Keratinocyte (primary cell): Measurements from ENCODE around the gene MOV10L1. TPM values are rescaled to one million over a fixed set of nuclear protein-coding genes. Genes with fewer than 3 reads are reported as not detected.

ENCODE experiments used
- DNase-seq: peaks from one replicate; pipeline ENCODE4 v3.0.0-alpha.2; 2011; ENCODE audit warnings: low read depth, missing footprints, low spot score
- FAIRE-seq: peaks from 2 replicates; lab custom pipeline; 2011; peaks lifted over from hg19 to GRCh38; lab: Jason Lieb, UNC
- H2AFZ ChIP-seq: 2 replicates; pipeline ENCODE4 v1.6.0; 2012; ENCODE audit warnings: low read length, control low read depth, inconsistent platforms; ENCODE audit not compliant: control insufficient read depth
- H3K27ac ChIP-seq: 2 replicates; pipeline ENCODE4 v1.5.1; 2011; ENCODE audit warnings: low read length; ENCODE audit not compliant: control insufficient read depth, insufficient read depth
- H3K27me3 ChIP-seq: 3 replicates; pipeline ENCODE4 v1.6.0; 2011; ENCODE audit warnings: low read length; ENCODE audit not compliant: control insufficient read depth, insufficient read depth; ENCODE audit errors: extremely low read depth
- H3K36me3 ChIP-seq, 2 experiments: 2 replicates in 1 of 2; 3 replicates in 1 of 2; pipeline ENCODE4 v1.5.1; 2011; ENCODE audit warnings: low read length in 2 of 2, mild to moderate bottlenecking in 1 of 2; ENCODE audit not compliant: control insufficient read depth in 2 of 2, insufficient read depth in 2 of 2; ENCODE audit errors: extremely low read depth in 1 of 2
- H3K4me1 ChIP-seq: 3 replicates; pipeline ENCODE4 v1.5.1; 2011; ENCODE audit warnings: low read length; ENCODE audit not compliant: control insufficient read depth, insufficient read depth; ENCODE audit errors: extremely low read depth
- H3K4me2 ChIP-seq: 3 replicates; pipeline ENCODE4 v1.6.0; 2011; ENCODE audit warnings: low read depth, low read length; ENCODE audit not compliant: control insufficient read depth, insufficient read depth; ENCODE audit errors: extremely low read depth
- H3K4me3 ChIP-seq, 3 experiments: fragments of 200-600 bp in 1 of 3; sonication (generic) in 1 of 3; 2 replicates in 2 of 3; 3 replicates in 1 of 3; pipeline ENCODE4 v1.5.1; 2011 to 2016; ENCODE audit warnings: low read length in 3 of 3, mild to moderate bottlenecking in 3 of 3, control low read depth in 2 of 3, inconsistent platforms in 1 of 3, low read depth in 1 of 3, mixed read lengths in 1 of 3, mixed run types in 1 of 3, moderate library complexity in 1 of 3; ENCODE audit not compliant: control insufficient read depth in 2 of 3, insufficient read depth in 2 of 3; ENCODE audit errors: extremely low read depth in 1 of 3
- H3K79me2 ChIP-seq: 2 replicates; pipeline ENCODE4 v1.6.0; 2012; ENCODE audit warnings: low read length; ENCODE audit not compliant: control insufficient read depth, insufficient read depth
- H3K9ac ChIP-seq: 3 replicates; pipeline ENCODE4 v1.6.0; 2011; ENCODE audit warnings: low read length; ENCODE audit not compliant: control insufficient read depth, insufficient read depth; ENCODE audit errors: extremely low read depth
- H3K9me1 ChIP-seq: 3 replicates; pipeline ENCODE4 v1.6.0; 2011; ENCODE audit warnings: low read length; ENCODE audit not compliant: control insufficient read depth, insufficient read depth; ENCODE audit errors: extremely low read depth
- H3K9me3 ChIP-seq: 2 replicates; pipeline ENCODE4 v1.5.1; 2012; ENCODE audit warnings: low read depth, low read length; ENCODE audit not compliant: control insufficient read depth
- H4K20me1 ChIP-seq: 3 replicates; pipeline ENCODE4 v1.6.0; 2011; ENCODE audit warnings: low read length; ENCODE audit not compliant: control insufficient read depth, insufficient read depth; ENCODE audit errors: extremely low read depth
- EZH2 ChIP-seq: IDR thresholded peaks from one replicate; pipeline ENCODE4 v1.6.1; 2012; ENCODE audit warnings: inconsistent platforms, mild to moderate bottlenecking, low read length, moderate library complexity
- dilution Hi-C: fragments of 300-500 bp; cut with MboI; formaldehyde crosslinking; loops from one replicate; pipeline ENCODE4 v1.7.0; 2020; ENCODE audit warnings: low sequenced_read_pairs; ENCODE audit not compliant: extremely low pct_ligation_motif_present
- polyA plus RNA-seq, 5 experiments: library from polyadenylated mRNA; depleted of rRNA in 3 of 5; stranded (reverse) in 3 of 5; stranded (forward) in 1 of 5; unstranded in 1 of 5; fragments of >200 nt; gene quantifications; 1 replicate in 1 of 5; 2 replicates in 3 of 5; 3 replicates in 1 of 5; pipeline versions ENCODE4 v1.2.1 to v1.2.3, GENCODE V29; 2011 to 2012; ENCODE audit warnings: missing spikeins in 2 of 5, low read depth in 1 of 5, low replicate concordance in 1 of 5
- TF ChIP-seq, protein P1 (sequence below), 3 experiments: IDR thresholded peaks in 1 of 3; conservative IDR thresholded peaks in 1 of 3; optimal IDR thresholded peaks in 1 of 3; 2 replicates in 2 of 3; 3 replicates in 1 of 3; pipeline versions ENCODE3 to v1.5.1; 2011; ENCODE audit warnings: low read length in 3 of 3, mild to moderate bottlenecking in 3 of 3, moderate library complexity in 2 of 3, control low read depth in 1 of 3, inconsistent platforms in 1 of 3; ENCODE audit not compliant: insufficient read depth in 2 of 3; ENCODE audit errors: extremely low read depth in 1 of 3

MOV10L1 gene
- polyA plus RNA-seq, 1 donor (not counting 4 experiments of a cell fraction or from before 2014, with no cell fraction given), result not detected

DNA sequence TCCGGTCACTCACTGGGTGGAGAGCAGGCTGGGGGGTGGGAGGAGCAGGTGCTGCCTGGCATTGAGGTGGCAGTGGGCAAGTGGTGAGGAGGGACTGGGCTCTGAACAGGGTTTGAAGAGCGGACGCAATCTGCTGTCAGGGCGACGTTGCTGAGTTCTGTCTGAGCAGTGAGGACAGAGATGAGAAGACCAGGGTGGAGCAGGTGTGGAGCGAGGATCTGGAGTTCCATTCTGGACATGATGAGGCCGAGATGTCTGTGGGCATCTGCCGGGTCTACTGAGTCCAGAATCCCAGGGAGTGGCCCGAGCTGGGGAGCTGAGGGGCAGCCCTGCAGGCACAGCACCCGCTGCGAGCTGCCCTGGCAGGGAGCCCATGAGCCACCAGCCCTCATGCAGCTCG, 2.2 kb upstream of the MOV10L1 start:
- no peak for DNase-seq
- no peak overlapping the region for H3K9ac ChIP-seq
- FAIRE-seq, result no peak
- H3K4me2 ChIP-seq, result no peak overlapping the region
- H3K9me3 ChIP-seq, result peaks cover 2% of the 10 kb centered on the region
- H2AFZ ChIP-seq, result no peak overlapping the region
- no peak overlapping the region for H3K27ac ChIP-seq
- no peak for TF ChIP-seq EZH2
- TF ChIP-seq, protein P1, sequence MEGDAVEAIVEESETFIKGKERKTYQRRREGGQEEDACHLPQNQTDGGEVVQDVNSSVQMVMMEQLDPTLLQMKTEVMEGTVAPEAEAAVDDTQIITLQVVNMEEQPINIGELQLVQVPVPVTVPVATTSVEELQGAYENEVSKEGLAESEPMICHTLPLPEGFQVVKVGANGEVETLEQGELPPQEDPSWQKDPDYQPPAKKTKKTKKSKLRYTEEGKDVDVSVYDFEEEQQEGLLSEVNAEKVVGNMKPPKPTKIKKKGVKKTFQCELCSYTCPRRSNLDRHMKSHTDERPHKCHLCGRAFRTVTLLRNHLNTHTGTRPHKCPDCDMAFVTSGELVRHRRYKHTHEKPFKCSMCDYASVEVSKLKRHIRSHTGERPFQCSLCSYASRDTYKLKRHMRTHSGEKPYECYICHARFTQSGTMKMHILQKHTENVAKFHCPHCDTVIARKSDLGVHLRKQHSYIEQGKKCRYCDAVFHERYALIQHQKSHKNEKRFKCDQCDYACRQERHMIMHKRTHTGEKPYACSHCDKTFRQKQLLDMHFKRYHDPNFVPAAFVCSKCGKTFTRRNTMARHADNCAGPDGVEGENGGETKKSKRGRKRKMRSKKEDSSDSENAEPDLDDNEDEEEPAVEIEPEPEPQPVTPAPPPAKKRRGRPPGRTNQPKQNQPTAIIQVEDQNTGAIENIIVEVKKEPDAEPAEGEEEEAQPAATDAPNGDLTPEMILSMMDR (optimal IDR thresholded peaks at IDR 0.05 in 1 of 3, IDR thresholded peaks at IDR 0.05 in 1 of 3, conservative IDR thresholded peaks at IDR 0.05 in 1 of 3; ENCODE audit: extremely low read depth in 1 of 3, insufficient read depth in 2 of 3, low read length in 3 of 3), result no peak
- dilution Hi-C loops, result no loop called here
- no peaks in the 10 kb centered on the region for H3K79me2 ChIP-seq
- H3K36me3 ChIP-seq, result no peaks in the 10 kb centered on the region
- no peak overlapping the region for H3K4me3 ChIP-seq
- no peaks in the 10 kb centered on the region for H4K20me1 ChIP-seq
- H3K27me3 ChIP-seq, result peaks cover 3% of the 10 kb centered on the region
- H3K9me1 ChIP-seq, result no peaks in the 10 kb centered on the region
- peaks cover 13% of the 10 kb centered on the region for H3K4me1 ChIP-seq

DNA sequence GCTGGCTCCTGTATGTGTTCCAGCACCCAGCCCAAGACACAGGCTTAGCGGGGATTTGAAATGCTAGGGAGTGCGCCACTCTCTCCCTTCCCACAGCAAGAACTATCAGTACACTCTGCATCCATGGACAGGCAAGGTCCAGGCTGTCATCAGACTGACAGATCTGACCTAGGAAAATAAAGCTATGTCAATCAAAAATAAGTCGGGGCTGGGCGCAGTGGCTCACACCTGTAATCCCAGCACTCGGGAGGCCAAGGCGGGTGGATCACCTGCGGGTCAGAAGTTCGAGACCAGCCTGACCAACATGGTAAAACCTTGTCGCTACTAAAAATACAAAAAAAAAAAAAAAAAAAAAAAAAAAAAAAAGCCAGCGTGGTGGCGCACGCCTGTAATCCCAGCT, 1.7 kb upstream of the MOV10L1 start:
- H2AFZ ChIP-seq, result no peak overlapping the region

More for the DNA sequence above, 1.7 kb upstream of the MOV10L1 start:
- H3K27ac ChIP-seq, result no peak overlapping the region
- H3K4me1 ChIP-seq, result peaks cover 8% of the 10 kb centered on the region
- no peaks in the 10 kb centered on the region for H3K36me3 ChIP-seq
- H3K9me3 ChIP-seq, result peaks cover 2% of the 10 kb centered on the region
- no peak overlapping the region for H3K9ac ChIP-seq
- H3K4me2 ChIP-seq, result no peak overlapping the region
- H3K79me2 ChIP-seq, result no peaks in the 10 kb centered on the region
- H3K4me3 ChIP-seq, result no peak overlapping the region
- peaks cover 3% of the 10 kb centered on the region for H3K27me3 ChIP-seq
- H4K20me1 ChIP-seq, result no peaks in the 10 kb centered on the region
- no peak for DNase-seq
- no peak for FAIRE-seq
- dilution Hi-C loops, result no loop called here
- no peaks in the 10 kb centered on the region for H3K9me1 ChIP-seq
- TF ChIP-seq, protein P1 (optimal IDR thresholded peaks at IDR 0.05 in 1 of 3, IDR thresholded peaks at IDR 0.05 in 1 of 3, conservative IDR thresholded peaks at IDR 0.05 in 1 of 3; ENCODE audit: extremely low read depth in 1 of 3, insufficient read depth in 2 of 3, low read length in 3 of 3), result no peak
- TF ChIP-seq EZH2, result no peak
